Muscle of back (tissue), 11 donors: Measurements from ENCODE around the gene NOP9. TPM values are rescaled to one million over a fixed set of nuclear protein-coding genes. Genes with fewer than 3 reads are reported as not detected.
"Not testable (repeated sequence)": the region's sequence is repeated elsewhere in the genome, so short reads cannot be mapped to it uniquely, and the experiment has no call there.

Experiments used
- DNase-seq, 3 donors: peaks; one replicate each; pipeline versions ENCODE4 v3.0.0 to v3.0.0-alpha.2; 2013
- polyA plus RNA-seq, 10 donors: library from polyadenylated mRNA; unstranded; fragments of 120-200 nt; gene quantifications; one replicate each; pipeline ENCODE4 v1.2.1, GENCODE V29; 2013; ENCODE audit not compliant: insufficient read length in 10 of 10

NOP9 gene
- polyA plus RNA-seq, 10 donors: 18.6 to 24.6 (median 20.0) TPM

DNA sequence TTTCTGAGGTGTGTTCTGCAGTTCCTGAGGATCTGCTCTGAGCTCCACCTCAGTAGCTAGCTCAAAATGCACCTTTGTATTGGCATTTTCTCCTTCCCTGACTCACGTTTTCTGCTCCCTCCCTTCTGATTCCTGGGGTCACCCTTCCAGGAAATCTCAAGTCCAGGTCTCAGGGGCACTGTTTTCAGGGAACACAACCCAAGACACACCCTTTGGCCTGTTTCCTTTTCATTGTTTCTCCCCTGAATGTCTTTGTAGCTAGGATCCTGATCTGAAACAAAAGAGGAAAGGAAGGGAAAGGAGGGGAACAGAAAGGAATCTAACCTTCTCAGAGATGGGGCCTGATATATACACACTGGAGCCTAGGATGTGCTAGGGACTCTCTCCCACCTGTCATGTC lies 47.5 kb downstream of the NOP9 start:
- DNase-seq: no peak

DNA sequence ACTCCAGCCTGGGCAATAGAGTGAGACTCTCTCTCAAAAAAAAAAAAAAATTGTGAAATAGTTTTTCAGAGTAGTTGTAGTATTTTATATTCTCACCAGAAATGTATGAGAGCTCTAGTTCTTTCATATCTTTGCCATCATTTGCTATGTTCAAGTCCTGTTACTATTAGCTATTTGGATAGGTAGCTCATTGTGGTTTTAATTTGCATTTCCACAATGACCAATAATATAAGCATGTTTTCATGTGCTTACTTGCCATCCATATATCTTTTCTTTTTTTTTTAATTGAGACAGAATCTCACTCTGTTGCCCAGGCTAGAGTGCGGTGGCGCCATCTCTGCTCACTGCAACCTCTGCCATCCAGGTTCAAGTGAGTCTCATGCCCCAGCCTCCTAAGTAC lies 48.5 kb downstream of the NOP9 start:
- no peak for DNase-seq

DNA sequence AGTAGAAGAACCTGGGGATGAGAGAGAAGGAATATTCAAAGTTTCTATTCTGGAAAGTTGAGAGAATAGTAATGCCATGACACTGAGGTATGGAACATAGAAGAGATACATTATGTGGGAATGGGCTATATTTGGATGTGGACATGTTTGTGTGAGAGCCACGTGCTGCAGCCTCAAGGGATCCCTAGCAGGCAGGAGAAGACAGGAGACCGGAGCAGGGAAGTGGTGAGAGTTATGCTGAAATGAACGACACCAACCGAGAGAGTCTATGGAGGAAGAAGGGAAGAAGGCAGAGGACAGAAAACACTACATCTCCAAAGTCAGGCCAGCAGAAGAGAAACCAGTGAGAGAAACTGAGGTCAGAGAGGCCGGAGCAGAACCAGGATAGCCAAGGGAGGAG lies 50.1 kb downstream of the NOP9 start:
- DNase-seq: no peak

DNA sequence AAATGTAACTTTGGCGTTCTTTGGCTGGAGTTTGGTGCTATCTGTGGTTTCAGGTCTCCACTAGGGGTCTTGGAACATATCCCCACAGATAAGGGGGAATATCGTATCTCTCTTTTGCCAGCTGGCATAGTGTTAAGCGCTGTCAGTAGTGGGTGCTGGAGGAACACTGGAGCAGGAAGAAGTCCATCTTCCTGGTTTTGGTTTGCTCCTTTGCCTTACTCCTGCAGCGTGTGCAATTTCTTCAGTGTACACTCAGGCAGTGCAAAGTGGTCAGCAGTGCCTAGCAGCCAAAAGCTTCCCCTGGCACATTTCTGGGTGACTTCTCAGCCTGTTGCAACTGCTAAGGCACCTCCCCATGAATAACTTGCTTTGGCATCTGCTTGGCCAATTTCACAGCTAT lies 51.9 kb downstream of the NOP9 start:
- DNase-seq: no peak

DNA sequence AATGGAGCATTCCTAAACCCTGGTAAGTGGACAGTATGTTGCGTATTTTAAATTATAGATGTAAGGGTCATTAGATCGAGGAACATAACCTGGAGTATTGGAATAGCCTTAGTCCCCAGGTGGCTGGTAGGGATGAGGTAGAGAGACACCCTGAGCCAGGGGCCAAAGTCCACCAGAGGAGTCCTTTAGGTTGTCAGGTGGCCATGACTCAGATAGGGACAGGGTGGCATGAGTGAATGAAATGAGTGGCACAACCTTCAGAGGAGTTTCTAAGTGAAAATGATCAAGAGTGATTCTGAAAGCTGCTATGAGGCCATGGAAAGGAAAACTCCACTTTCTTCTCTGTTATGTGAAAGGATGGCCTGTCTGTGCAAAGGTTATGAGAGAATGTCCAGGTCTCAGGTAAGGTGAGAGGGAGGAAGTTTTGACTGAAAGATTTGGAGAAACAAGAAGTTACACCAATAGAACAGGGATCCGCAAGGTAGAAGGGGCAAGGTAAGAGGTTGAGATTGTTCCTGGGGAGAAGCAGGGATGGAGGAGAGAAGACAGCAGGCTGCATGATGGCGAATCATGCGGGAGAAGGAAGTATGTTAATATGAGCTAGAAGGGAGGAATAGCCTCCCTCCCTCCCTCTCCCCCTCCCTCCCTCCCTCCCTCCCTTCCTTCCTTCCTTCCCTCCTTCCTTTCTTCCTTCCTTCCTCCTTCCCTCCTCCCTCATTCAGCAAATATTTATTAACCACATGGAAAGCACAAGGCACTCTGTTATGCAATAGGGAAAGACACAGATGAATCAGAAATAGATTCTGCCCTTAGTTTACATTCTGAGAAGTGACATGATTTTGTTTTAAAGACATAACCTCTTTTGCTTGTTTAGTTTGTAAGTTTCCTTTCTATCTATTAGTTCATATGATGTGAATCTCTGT lies 54.2 kb downstream of the NOP9 start:
- no peak for DNase-seq

DNA sequence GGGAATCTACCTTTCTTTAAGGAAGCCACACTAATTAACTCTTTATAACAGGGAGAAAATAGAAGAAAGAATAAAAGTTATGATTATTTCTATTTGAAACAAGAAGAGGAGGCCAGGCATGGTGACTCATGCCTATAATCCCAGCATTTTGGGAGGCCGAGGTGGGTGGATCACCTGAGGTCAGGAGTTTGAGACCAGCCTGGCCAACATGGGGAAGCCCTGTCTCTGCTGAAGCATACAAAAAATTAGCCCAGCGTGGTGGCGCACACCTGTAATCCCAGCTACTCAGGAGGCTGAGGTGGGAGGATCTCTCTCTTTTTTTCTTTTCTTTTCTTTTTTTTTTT lies 54.8 kb downstream of the NOP9 start:
- not testable (repeated sequence) for DNase-seq

DNA sequence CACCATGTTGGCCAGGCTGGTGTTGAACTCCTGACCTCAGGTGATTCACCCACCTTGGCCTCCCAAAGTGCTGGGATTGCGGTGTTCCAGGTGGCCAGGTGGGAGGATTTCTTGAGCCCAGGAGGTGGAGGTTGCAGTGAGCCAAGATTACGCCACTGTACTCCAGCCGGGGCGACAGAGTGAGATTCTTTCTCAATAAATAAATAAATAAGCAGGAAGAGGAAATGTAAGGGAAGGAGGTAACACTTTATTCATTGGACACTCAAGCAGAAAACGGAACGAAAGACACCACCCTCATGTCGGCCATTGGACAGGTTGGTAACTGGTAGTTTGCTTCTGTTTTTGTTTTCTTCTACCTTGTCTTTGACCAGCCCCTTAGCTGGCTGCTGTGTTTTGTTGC lies 55.4 kb downstream of the NOP9 start:
- no peak for DNase-seq

DNA sequence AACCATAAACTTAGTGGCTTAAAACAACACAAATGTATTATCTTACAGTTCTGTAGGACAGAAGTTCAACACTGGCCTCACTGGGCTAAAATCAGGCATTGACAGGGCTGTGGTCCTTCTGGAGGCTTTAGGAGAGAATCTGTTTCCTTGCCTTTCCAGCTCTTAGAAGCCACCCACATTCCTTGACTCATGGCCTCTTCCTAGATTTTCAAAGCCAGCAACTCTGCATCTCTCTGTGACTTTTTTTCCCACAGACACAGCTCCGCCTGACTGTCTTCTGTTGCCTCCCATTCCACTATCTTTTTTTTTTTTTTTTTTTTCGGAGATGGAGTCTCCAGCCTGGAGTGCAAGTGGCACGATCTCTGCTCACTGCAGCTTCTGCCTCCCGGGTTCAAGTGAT lies 56.6 kb downstream of the NOP9 start:
- no peak for DNase-seq

Other genes starting within 250 kb of the NOP9 start
- gene CARMIL3, start 247.8 kb upstream of the NOP9 start, polyA plus RNA-seq: under 1 TPM; 0.09 to 0.50 (median 0.17) TPM
- gene CPNE6, start 228.3 kb upstream of the NOP9 start, polyA plus RNA-seq: under 1 TPM in 1 of 10 donors, not detected in 9; 0.07 TPM
- 1 to 10 TPM; 2.8 to 6.0 (median 3.5) TPM for gene PCK2, start 205.5 kb upstream of the NOP9 start, polyA plus RNA-seq
- 10 to 100 TPM; 35.0 to 45.0 (median 38.1) TPM for gene DCAF11, start 185.1 kb upstream of the NOP9 start, polyA plus RNA-seq
- 1 to 10 TPM in 9 of 10 donors, under 1 TPM in 1; 0.98 to 1.6 (median 1.2) TPM for gene NRL, start 184.9 kb upstream of the NOP9 start, polyA plus RNA-seq
- gene FITM1, start 169.2 kb upstream of the NOP9 start, polyA plus RNA-seq: 100 to 1,000 TPM in 8 of 10 donors, 10 to 100 TPM in 2; 68.5 to 142 (median 118) TPM
- gene PSME1, start 163.7 kb upstream of the NOP9 start, polyA plus RNA-seq: 100 to 1,000 TPM in 8 of 10 donors, 10 to 100 TPM in 2; 96.2 to 122 (median 112) TPM
- gene EMC9, start 158.3 kb upstream of the NOP9 start, polyA plus RNA-seq: 10 to 100 TPM; 19.1 to 30.8 (median 26.9) TPM
- 10 to 100 TPM; 72.7 to 96.7 (median 84.4) TPM for gene PSME2, start 153.2 kb upstream of the NOP9 start, polyA plus RNA-seq
- gene RNF31, start 152.4 kb upstream of the NOP9 start, polyA plus RNA-seq: 10 to 100 TPM; 26.5 to 46.0 (median 33.1) TPM
- 10 to 100 TPM; 23.8 to 36.0 (median 28.2) TPM for gene IRF9, start 138.6 kb upstream of the NOP9 start, polyA plus RNA-seq
- gene REC8, start 127.8 kb upstream of the NOP9 start, polyA plus RNA-seq: 10 to 100 TPM in 6 of 10 donors, 1 to 10 TPM in 4; 5.7 to 11.6 (median 10.7) TPM
- 10 to 100 TPM; 21.5 to 31.8 (median 26.6) TPM for gene IPO4, start 111.0 kb upstream of the NOP9 start, polyA plus RNA-seq
- 10 to 100 TPM; 11.2 to 25.1 (median 17.6) TPM for gene TM9SF1, start 104.4 kb upstream of the NOP9 start, polyA plus RNA-seq
- 1 to 10 TPM; 1.8 to 8.7 (median 2.8) TPM for gene TSSK4, start 94.2 kb upstream of the NOP9 start, polyA plus RNA-seq
- gene CHMP4A, start 86.4 kb upstream of the NOP9 start, polyA plus RNA-seq: 10 to 100 TPM; 26.0 to 44.1 (median 34.5) TPM
- 10 to 100 TPM in 1 of 10 donors, 1 to 10 TPM in 9; 6.1 to 10.2 (median 8.0) TPM for gene MDP1, start 83.8 kb upstream of the NOP9 start, polyA plus RNA-seq
- gene NEDD8, start 67.5 kb upstream of the NOP9 start, polyA plus RNA-seq: 100 to 1,000 TPM; 168 to 226 (median 186) TPM
- gene GMPR2, start 66.9 kb upstream of the NOP9 start, polyA plus RNA-seq: 10 to 100 TPM; 41.5 to 57.6 (median 50.7) TPM
- gene TINF2, start 57.2 kb upstream of the NOP9 start, polyA plus RNA-seq: 10 to 100 TPM; 33.5 to 43.0 (median 41.5) TPM
- 1 to 10 TPM in 7 of 10 donors, under 1 TPM in 3; 0.82 to 3.9 (median 1.3) TPM for gene TGM1, start 36.7 kb upstream of the NOP9 start, polyA plus RNA-seq
- 10 to 100 TPM in 9 of 10 donors, 1 to 10 TPM in 1; 10.0 to 20.1 (median 13.3) TPM for gene RABGGTA, start 28.3 kb upstream of the NOP9 start, polyA plus RNA-seq
- 10 to 100 TPM; 10.9 to 21.2 (median 17.0) TPM for gene DHRS1, start 70 bp upstream of the NOP9 start, polyA plus RNA-seq
- gene CIDEB, start 8.1 kb downstream of the NOP9 start, polyA plus RNA-seq: 10 to 100 TPM in 7 of 10 donors, 1 to 10 TPM in 3; 8.3 to 15.5 (median 12.0) TPM
- gene LTB4R2, start 10.3 kb downstream of the NOP9 start, polyA plus RNA-seq: 1 to 10 TPM; 1.4 to 3.4 (median 2.7) TPM
- 1 to 10 TPM; 2.2 to 6.7 (median 3.6) TPM for gene LTB4R, start 11.7 kb downstream of the NOP9 start, polyA plus RNA-seq
- 10 to 100 TPM in 6 of 10 donors, 1 to 10 TPM in 4; 8.5 to 23.7 (median 14.3) TPM for gene ADCY4, start 35.2 kb downstream of the NOP9 start, polyA plus RNA-seq
- gene RIPK3, start 40.1 kb downstream of the NOP9 start, polyA plus RNA-seq: 1 to 10 TPM in 8 of 10 donors, under 1 TPM in 2; 0.78 to 2.3 (median 1.8) TPM
- gene NFATC4, start 68.3 kb downstream of the NOP9 start, polyA plus RNA-seq: 10 to 100 TPM; 34.0 to 69.3 (median 44.5) TPM
- 10 to 100 TPM; 23.9 to 40.6 (median 29.1) TPM for gene NYNRIN, start 99.2 kb downstream of the NOP9 start, polyA plus RNA-seq
- gene CBLN3, start 129.8 kb downstream of the NOP9 start, polyA plus RNA-seq: 1 to 10 TPM; 1.4 to 3.4 (median 2.0) TPM
- 10 to 100 TPM; 29.0 to 41.0 (median 34.7) TPM for gene KHNYN, start 130.1 kb downstream of the NOP9 start, polyA plus RNA-seq
- 10 to 100 TPM; 36.4 to 55.6 (median 47.6) TPM for gene SDR39U1, start 142.9 kb downstream of the NOP9 start, polyA plus RNA-seq
- under 1 TPM in 2 of 10 donors, not detected in 8; 0.14 to 0.34 TPM for gene CMA1, start 208.4 kb downstream of the NOP9 start, polyA plus RNA-seq